ENCODE results near the gene APPBP2. TPM values are rescaled to one million over a fixed set of nuclear protein-coding genes. Genes with fewer than 3 reads are reported as not detected.
"Not testable (repeated sequence)": the region's sequence is repeated elsewhere in the genome, so short reads cannot be mapped to it uniquely, and the experiment has no call there.

The APPBP2 gene
- total RNA-seq, 1 donor from 2014 or later: 51.7 TPM

DNA sequence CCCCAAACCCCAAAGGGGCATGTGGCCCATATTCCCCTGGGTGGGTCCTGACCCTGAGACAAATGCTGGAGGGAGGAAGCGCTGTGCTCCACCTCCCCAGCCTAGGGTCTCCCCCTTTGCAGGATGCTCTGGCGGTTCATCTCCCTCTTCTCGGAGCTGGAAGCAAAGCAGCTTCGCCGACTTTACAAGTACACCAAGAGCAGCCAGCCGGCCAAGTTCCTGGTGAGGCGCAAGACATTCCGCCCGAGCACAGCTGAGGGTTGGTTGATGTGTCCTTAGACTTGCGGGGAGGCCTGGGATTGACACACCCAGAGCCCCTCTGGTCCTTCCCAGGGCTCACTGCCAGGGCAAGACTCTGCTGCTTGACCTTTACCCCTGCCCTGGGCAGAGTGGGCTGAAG, 99.4 kb downstream of the APPBP2 start:
- no peak for TF ChIP-seq CTCF (IDR thresholded peaks at IDR 0.05)
- no peaks in the 10 kb centered on the region for H3K36me3 Mint-ChIP-seq (ENCODE audit: unreplicated experiment)
- H3K27me3 Mint-ChIP-seq (ENCODE audit: unreplicated experiment): no peaks in the 10 kb centered on the region
- peaks cover 2% of the 10 kb centered on the region for H3K4me1 Mint-ChIP-seq (ENCODE audit: unreplicated experiment)
- H3K27ac Mint-ChIP-seq (ENCODE audit: unreplicated experiment): no peak overlapping the region
- no peaks in the 10 kb centered on the region for H3K9me3 Mint-ChIP-seq (ENCODE audit: unreplicated experiment)
- no peak for DNase-seq (ENCODE audit: extremely low spot score, unreplicated experiment)
- no peak overlapping the region for H3K4me3 Mint-ChIP-seq (ENCODE audit: unreplicated experiment)

GRCh38 chr17:60425626-60426025, 100.4 kb downstream of the APPBP2 start:
- Mint-ChIP-seq H3K9me3 (ENCODE audit: unreplicated experiment) (no peaks in the 10 kb centered on the region), H3K4me3 (ENCODE audit: unreplicated experiment) (no peak overlapping the region), H3K27ac (ENCODE audit: unreplicated experiment) (no peak overlapping the region), H3K36me3 (ENCODE audit: unreplicated experiment) (no peaks in the 10 kb centered on the region), H3K4me1 (ENCODE audit: unreplicated experiment) (peaks cover 9% of the 10 kb centered on the region), H3K27me3 (ENCODE audit: unreplicated experiment) (no peaks in the 10 kb centered on the region)
- DNase-seq (ENCODE audit: extremely low spot score, unreplicated experiment): no peak
- TF ChIP-seq CTCF (IDR thresholded peaks at IDR 0.05): no peak

GRCh38 chr17:60423865-60424264, 102.2 kb downstream of the APPBP2 start:
- TF ChIP-seq CTCF (IDR thresholded peaks at IDR 0.05): no peak
- H3K9me3 Mint-ChIP-seq (ENCODE audit: unreplicated experiment): no peaks in the 10 kb centered on the region
- H3K36me3 Mint-ChIP-seq (ENCODE audit: unreplicated experiment): no peaks in the 10 kb centered on the region
- no peak overlapping the region for H3K4me3 Mint-ChIP-seq (ENCODE audit: unreplicated experiment)
- H3K4me1 Mint-ChIP-seq (ENCODE audit: unreplicated experiment): peaks cover 9% of the 10 kb centered on the region
- no peaks in the 10 kb centered on the region for H3K27me3 Mint-ChIP-seq (ENCODE audit: unreplicated experiment)
- H3K27ac Mint-ChIP-seq (ENCODE audit: unreplicated experiment): no peak overlapping the region
- DNase-seq (ENCODE audit: extremely low spot score, unreplicated experiment): no peak

DNA sequence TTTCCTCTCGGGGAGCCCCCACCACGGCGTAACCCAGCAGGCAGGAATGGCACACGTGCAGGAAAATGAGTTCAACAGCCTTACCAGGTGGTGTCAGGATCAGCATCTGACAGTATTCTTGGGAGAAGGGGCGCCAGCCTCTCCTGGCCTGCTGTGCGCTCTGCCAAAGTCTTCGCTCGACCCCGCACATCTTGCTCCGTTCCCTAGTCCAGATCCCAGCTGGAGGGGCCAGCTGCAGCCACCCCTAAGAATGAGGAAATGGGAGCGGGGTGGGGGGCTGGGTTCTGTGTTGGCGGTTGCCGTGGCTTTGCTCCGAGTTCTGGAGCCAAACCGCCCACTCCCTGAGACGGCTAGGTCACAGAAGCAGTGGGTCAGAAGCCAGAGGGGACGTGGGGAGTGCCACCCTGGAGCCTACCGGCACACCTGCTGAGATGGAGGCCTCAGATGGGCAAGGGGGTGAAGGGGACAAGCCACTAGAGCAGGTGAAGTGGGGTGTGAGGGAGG, 103.8 kb downstream of the APPBP2 start, which contains the start of gene CHCT1:
Gene CHCT1 (plus strand): TSS at position 328 of the 504 bp plus-strand sequence. CDS start 104 bp downstream, at position 432.
- no peak within 1 kb of the TSS for H3K27ac Mint-ChIP-seq (ENCODE audit: unreplicated experiment)
- DNase-seq (ENCODE audit: extremely low spot score, unreplicated experiment): no peak
- no peaks in the 10 kb centered on the region for H3K9me3 Mint-ChIP-seq (ENCODE audit: unreplicated experiment)
- peak within 1 kb of the TSS; percentile 70 for H3K4me3 Mint-ChIP-seq (ENCODE audit: unreplicated experiment)
- no peaks in the 10 kb centered on the region for H3K27me3 Mint-ChIP-seq (ENCODE audit: unreplicated experiment)
- TF ChIP-seq CTCF (IDR thresholded peaks at IDR 0.05): no peak
- no peaks in the 10 kb centered on the region for H3K36me3 Mint-ChIP-seq (ENCODE audit: unreplicated experiment)
- H3K4me1 Mint-ChIP-seq (ENCODE audit: unreplicated experiment): peaks cover 9% of the 10 kb centered on the region

DNA sequence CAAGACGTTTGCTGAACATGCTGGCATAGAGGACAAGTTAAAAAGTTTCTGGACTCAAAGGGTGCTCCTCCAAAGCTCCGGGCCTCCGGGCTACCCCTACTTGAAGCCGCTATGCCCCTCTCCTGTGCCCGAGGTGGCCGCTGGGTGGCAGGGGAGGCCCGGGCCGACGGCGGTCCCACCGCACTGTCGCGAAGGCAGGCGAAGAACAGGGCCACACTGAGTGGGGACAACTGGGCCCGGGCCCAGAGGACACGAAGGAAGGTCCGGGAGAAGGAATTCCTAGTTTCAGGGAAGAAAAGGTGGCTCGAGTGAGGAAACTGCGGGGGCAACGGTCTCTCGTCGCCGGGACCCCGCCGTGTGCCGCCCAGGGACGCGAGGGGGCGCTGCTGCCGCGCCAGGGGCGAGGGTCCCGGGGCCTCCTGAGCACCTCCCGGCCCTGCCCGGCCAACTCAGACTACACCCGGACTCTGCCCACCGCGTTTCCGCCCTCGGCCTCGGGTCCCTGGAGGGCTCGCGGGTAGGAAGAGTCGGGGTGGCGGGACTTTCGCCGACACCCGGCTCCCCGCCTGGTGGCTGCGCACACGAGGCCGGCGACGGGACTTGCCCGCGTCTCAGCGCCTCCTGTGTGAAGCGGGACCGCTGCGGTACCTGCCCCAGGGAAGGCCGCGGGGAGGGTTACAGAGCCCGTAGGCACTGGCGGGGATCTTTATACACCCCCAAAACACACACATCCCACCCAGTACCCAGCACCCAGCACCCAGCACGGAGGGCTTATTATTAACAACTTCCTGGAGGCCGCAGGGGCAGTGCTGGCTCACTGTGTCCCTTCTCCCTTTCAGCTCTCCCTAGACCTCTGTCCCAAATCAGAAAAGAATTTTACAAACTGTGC, 104.5 kb downstream of the APPBP2 start:
- Mint-ChIP-seq H3K27ac (ENCODE audit: unreplicated experiment) (no peak overlapping the region), H3K4me1 (ENCODE audit: unreplicated experiment) (peaks cover 9% of the 10 kb centered on the region), H3K36me3 (ENCODE audit: unreplicated experiment) (no peaks in the 10 kb centered on the region), H3K9me3 (ENCODE audit: unreplicated experiment) (no peaks in the 10 kb centered on the region), H3K27me3 (ENCODE audit: unreplicated experiment) (no peaks in the 10 kb centered on the region), H3K4me3 (ENCODE audit: unreplicated experiment) (peak overlapping the region; percentile 70)
- peak; percentile 99 for TF ChIP-seq CTCF (IDR thresholded peaks at IDR 0.05)
- DNase-seq (ENCODE audit: extremely low spot score, unreplicated experiment): peak; percentile 92

DNA sequence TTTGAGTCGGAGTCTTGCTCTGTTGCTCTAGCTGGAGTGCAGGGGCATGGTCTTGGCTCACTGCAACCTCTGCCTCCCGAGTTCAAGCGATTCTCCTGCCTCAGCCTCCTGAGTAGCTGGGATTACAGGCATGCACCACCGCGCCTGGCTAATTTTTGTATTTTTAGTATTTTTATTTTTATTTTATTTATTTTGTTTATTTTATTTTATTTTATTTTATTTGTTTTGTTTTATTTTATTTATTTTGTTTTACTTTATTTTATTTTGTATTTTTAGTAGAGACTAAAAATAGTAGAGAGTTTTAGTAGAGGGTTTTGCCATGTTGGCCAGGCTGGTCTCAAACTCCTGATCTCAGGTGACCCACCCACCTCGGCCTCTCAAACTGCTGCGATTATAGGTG, 106.2 kb downstream of the APPBP2 start:
- H3K4me1 Mint-ChIP-seq (ENCODE audit: unreplicated experiment); H3K4me3 Mint-ChIP-seq (ENCODE audit: unreplicated experiment); H3K9me3 Mint-ChIP-seq (ENCODE audit: unreplicated experiment); H3K27ac Mint-ChIP-seq (ENCODE audit: unreplicated experiment); DNase-seq (ENCODE audit: extremely low spot score, unreplicated experiment); H3K36me3 Mint-ChIP-seq (ENCODE audit: unreplicated experiment); H3K27me3 Mint-ChIP-seq (ENCODE audit: unreplicated experiment): not testable (repeated sequence)

DNA sequence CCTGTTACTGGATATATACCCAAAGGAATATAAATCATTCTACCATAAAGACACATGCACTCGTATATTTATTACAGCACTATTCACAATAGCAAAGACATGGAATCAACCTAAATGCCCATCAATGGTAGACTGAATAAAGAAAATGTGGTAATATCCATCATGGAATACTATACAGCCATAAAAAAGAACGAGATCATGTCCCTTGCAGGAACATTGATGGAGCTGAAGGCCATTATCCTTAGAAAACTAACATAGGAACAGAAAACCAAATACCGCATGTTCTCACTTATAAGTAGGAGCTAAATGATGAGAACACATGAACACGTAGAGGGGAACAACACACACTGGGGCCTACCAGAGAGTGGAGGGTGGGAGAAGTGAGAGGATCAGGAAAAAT, 107.0 kb downstream of the APPBP2 start:
- H3K27me3 Mint-ChIP-seq (ENCODE audit: unreplicated experiment); H3K4me1 Mint-ChIP-seq (ENCODE audit: unreplicated experiment); H3K27ac Mint-ChIP-seq (ENCODE audit: unreplicated experiment); H3K4me3 Mint-ChIP-seq (ENCODE audit: unreplicated experiment); H3K36me3 Mint-ChIP-seq (ENCODE audit: unreplicated experiment); H3K9me3 Mint-ChIP-seq (ENCODE audit: unreplicated experiment); DNase-seq (ENCODE audit: extremely low spot score, unreplicated experiment): not testable (repeated sequence)
